ENCODE data around the gene CPTP.

DNA sequence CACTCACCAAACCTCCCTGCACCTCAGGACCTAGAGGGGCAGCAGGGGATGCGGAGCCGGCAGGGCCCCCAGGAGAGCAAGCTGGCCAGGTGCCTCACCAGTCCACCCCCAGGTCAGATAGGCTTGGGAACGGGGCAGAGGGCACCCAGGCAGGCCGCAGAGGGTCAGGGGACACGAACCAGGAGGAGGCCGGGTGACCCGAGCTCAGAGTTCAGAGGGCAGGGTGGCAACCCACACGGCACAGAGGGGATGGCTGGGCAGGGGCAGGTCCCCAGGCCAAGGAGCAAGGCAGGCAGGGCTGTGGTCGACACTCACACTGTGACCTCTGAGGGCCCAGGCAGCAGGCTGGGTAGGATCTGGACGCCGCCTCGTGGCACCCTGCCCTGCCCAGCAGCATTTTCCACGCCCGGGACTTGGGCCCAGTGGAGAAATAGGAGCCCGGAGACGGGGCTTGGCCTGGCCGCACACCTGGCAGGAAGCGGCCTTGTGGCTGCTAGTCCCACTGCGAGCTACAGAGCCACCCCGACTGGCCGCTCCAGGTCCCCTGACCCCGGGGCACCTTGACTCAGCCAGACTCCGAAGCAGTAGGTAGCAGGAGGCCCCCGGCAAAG lies 19.3 kb downstream of the CPTP start:
- TF ChIP-seq, protein P1, sequence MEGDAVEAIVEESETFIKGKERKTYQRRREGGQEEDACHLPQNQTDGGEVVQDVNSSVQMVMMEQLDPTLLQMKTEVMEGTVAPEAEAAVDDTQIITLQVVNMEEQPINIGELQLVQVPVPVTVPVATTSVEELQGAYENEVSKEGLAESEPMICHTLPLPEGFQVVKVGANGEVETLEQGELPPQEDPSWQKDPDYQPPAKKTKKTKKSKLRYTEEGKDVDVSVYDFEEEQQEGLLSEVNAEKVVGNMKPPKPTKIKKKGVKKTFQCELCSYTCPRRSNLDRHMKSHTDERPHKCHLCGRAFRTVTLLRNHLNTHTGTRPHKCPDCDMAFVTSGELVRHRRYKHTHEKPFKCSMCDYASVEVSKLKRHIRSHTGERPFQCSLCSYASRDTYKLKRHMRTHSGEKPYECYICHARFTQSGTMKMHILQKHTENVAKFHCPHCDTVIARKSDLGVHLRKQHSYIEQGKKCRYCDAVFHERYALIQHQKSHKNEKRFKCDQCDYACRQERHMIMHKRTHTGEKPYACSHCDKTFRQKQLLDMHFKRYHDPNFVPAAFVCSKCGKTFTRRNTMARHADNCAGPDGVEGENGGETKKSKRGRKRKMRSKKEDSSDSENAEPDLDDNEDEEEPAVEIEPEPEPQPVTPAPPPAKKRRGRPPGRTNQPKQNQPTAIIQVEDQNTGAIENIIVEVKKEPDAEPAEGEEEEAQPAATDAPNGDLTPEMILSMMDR (IDR thresholded peaks at IDR 0.05) = no peak
- TF ChIP-seq POLR2A (IDR thresholded peaks at IDR 0.05) (no peak), POLR2AphosphoS5 (IDR thresholded peaks at IDR 0.05) (no peak)
